Femur (tissue), 1 donor: Measurements from ENCODE around the gene RAPGEF2.

ENCODE experiments used
- DNase-seq: peaks from one replicate; pipeline ENCODE4 v3.0.0-alpha.2; 2017

Gene RAPGEF2

DNA sequence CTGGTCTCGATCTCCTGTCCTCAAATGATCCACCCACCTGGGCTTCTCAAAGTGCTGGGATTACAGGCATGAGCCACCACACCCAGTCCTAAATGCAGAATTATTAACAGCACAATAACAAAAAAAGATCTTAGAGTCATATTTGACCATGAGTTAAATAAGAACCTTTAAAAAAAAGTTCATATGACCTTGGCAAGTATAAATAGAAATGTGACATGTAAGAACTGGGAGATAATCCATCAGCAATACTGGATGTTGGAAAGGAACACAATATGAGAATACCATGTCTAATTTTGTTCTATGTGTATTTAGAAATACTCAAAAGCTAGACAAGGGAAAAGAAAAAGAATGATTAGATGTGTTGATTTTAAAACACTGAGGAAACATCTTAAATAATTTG, 231.6 kb downstream of the RAPGEF2 start:
- no peak for DNase-seq

GRCh38 chr4:159337041-159337440, 234.2 kb downstream of the RAPGEF2 start:
- no peak for DNase-seq

DNA sequence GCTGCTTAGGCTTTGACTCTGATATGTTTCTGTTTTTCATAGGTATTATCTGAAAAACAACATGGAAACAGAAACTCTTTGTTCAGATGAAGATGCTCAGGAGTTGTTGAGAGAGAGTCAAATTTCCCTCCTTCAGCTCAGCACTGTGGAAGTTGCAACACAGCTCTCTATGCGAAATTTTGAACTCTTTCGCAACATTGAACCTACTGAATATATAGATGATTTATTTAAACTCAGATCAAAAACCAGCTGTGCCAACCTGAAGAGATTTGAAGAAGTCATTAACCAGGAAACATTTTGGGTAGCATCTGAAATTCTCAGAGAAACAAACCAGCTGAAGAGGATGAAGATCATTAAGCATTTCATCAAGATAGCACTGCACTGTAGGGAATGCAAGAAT, 238.6 kb downstream of the RAPGEF2 start:
- no peak for DNase-seq

DNA sequence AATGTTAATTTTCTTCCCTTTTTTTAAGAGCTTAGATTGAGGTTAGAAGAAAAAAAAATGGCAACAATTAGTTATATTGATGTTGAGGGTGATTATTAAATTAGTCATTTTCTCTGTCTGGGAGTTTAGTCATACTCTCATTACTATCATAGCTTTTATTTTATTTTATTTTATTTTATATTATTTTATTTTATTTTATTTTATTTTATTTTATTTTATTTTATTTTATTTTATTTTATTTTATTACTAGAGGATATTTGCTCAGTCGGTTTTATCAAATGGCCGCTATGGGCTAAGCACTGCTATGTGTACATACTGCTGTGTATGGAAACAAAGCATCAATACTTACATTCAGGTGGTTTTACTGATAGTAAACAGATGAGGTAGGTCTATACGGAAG, 239.5 kb downstream of the RAPGEF2 start:
- no peak for DNase-seq

- DNase-seq = no peak
Measured at GRCh38 chr4:159343116-159343515, 240.2 kb downstream of the RAPGEF2 start.

DNA sequence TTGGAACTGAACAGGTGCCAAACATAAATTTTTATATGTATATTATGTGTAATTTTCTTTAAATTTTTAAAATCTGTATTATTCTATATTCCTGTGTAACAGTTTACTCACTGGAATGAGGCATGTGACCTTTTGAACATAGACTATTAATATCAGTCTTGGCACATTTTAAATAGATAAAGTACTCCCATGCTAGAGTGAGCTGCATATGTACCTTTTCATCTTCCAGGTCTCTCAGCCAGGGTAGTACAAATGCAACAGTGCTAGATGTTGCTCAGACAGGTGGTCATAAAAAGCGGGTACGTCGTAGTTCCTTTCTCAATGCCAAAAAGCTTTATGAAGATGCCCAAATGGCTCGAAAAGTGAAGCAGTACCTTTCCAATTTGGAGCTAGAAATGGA, 242.0 kb downstream of the RAPGEF2 start:
- no peak for DNase-seq

DNA sequence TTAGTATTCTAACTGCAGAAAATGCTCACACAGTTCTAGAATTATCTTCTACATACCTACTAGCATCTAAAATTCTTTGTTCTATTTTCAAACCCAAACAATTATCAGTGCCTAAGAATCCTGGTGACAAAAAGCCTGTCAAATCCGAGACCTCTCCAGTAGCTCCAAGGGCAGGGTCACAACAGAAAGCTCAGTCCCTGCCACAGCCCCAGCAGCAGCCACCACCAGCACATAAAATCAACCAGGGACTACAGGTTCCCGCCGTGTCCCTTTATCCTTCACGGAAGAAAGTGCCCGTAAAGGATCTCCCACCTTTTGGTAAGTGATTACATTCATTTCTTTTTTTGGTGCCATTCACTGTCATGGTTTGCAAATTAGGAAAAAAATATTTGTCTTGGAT, 243.8 kb downstream of the RAPGEF2 start:
- DNase-seq = no peak

GRCh38 chr4:159347813-159348212, 244.9 kb downstream of the RAPGEF2 start:
- no peak for DNase-seq

DNA sequence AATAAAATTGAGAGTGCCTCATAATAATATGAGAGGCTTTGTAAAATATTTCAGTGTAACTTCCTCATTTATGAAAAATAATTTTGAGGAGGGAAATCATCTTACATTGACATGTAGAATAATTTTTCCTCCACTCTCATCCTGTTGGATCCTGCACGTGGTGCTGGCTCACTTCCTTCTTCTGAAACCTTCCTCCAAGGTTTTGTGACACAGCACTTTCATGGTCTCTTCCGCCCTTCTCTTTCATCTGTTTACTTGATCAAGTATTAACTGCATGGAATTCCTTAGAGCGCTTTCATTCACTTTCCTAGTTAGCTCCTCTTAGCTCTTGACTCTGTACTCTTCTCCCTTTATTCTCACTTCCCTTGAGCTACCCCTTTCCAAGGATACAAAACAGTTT, 246.5 kb downstream of the RAPGEF2 start:
- no peak for DNase-seq

DNA sequence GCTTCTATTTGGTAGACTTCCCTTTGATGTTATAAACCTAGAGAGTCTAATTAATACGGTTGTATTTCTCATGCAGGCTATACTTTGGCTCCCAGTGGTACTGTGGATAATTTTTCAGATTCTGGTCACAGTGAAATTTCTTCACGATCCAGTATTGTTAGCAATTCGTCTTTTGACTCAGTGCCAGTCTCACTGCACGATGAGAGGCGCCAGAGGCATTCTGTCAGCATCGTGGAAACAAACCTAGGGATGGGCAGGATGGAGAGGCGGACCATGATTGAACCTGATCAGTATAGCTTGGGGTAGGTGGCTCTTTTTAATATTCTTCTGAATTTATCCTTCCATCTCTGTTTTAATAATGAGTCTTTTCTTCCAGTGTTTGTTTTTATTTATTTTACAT, 249.7 kb downstream of the RAPGEF2 start:
- DNase-seq = no peak

DNA sequence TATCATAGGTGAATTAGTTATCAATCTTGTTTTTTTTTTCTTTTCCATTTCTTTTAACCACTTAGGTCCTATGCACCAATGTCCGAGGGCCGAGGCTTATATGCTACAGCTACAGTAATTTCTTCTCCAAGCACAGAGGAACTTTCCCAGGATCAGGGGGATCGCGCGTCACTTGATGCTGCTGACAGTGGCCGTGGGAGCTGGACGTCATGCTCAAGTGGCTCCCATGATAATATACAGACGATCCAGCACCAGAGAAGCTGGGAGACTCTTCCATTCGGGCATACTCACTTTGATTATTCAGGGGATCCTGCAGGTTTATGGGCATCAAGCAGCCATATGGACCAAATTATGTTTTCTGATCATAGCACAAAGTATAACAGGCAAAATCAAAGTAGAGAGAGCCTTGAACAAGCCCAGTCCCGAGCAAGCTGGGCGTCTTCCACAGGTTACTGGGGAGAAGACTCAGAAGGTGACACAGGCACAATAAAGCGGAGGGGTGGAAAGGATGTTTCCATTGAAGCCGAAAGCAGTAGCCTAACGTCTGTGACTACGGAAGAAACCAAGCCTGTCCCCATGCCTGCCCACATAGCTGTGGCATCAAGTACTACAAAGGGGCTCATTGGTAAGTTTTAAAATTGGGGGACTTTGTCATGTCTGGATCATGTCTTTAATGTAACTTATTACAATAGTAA, 250.7 kb downstream of the RAPGEF2 start:
- DNase-seq = no peak

- no peak for DNase-seq
Measured at GRCh38 chr4:159355466-159355865, 252.6 kb downstream of the RAPGEF2 start.

DNA sequence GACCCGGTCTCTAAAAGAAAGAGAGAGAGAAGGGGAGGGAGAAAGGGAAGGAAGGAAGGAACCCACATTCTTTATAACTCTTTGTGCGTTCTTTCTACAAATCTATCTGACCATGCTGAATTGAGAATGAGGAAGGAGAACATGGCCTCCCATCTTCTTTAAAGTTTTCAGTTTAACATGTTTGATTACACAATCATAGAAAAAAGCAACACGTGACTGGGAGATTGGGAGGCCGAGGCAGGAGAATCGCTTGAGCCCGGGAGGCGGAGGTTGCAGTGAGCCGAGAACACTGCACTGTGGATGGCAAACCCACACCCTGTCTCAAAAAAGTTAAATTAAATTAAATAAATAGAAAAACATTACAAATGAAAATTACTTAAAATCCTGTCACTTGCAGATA, 254.5 kb downstream of the RAPGEF2 start:
- DNase-seq = no peak

DNA sequence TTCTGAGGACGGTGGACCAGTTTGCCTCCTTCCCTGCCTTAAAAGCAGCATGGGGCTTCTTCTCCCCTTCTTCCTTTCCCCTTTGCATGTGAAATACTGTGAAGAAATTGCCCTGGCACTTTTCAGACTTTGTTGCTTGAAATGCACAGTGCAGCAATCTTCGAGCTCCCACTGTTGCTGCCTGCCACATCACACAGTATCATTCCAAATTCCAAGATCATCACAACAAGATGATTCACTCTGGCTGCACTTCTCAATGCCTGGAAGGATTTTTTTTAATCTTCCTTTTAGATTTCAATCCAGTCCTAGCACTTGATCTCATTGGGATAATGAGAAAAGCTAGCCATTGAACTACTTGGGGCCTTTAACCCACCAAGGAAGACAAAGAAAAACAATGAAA, 255.3 kb downstream of the RAPGEF2 start:
- DNase-seq = no peak

DNA sequence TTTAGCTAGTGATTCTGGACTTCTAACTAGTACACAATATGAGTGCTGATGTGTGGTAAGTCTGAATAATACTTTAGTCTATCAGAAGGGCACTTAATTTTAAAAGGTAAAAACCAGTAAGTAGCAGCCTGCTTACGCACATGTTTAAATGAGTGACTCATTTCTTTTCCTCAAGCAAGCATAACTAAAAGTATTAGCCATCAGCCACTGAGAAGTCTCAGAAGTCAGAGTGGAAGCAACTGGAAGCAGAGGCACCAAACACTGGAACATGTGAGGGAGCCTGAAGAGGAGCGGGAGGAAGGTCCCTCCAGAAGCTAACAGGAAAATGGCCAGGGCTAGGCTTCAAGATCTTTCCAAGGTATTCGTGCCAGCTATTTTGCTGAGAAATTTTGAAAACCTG, 257.7 kb downstream of the RAPGEF2 start:
- DNase-seq = no peak

GRCh38 chr4:159363361-159363760, 260.5 kb downstream of the RAPGEF2 start:
- DNase-seq = no peak

DNA sequence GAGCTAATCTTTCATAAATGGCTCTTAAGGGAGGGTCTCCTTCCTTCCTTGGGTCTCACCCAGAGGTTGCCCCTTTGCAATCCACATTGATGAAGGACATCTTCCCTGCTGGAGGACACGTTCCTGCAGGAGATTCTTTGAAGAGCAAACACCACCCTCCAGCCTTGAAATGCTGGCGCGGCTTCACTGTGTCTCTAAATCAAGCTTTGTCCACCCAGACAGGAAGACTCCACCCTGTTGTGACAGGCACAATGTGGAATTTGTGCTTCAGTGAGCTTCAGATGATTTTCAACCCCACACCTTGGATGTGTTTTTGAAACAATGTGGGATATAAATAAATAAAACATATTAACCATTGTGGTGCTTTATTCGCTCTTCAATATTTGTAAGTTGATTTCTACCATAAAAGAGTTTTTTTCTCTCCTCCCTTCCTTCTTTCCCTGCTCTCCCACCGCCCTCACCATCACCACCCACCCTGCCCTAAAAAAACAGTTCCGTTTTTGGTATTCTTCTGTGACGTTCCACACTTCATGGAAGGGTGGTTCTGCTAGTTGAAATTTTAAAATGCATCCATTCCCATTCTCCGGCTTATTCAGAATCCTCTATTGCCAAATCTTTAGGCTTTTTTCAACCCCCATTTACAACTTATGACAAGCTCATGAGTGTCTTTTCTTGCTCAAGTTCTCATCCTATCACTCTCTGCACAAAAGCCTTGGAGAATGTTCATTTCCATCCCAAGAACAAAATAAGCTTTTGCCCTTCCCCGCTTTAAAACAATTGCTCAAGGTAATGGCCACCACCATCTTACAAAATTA, 264.3 kb downstream of the RAPGEF2 start:
- no peak for DNase-seq

- no peak for DNase-seq
Measured at GRCh38 chr4:159367781-159368080, 264.9 kb downstream of the RAPGEF2 start.

GRCh38 chr4:159368320-159368719, 265.4 kb downstream of the RAPGEF2 start:
- no peak for DNase-seq

DNA sequence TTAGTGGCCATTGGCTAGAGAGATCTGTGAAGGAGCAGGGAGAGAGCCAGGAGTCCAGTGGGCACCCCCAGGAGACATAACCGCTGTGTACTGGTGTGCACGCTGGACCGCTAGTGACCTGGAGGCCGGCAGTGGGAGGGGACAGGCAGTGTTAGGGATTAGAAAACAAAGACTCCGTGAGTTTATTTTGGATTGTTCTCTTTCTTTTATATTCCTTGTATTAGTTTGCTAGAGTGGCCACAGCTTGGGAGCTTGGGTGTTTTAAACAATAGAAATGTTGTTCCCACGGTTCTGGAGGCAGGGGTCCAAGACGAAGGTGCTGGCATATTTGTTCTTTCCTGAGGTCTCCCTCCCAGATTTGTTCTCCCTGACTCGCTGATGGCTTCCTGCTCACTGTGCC, 266.4 kb downstream of the RAPGEF2 start:
- no peak for DNase-seq

DNA sequence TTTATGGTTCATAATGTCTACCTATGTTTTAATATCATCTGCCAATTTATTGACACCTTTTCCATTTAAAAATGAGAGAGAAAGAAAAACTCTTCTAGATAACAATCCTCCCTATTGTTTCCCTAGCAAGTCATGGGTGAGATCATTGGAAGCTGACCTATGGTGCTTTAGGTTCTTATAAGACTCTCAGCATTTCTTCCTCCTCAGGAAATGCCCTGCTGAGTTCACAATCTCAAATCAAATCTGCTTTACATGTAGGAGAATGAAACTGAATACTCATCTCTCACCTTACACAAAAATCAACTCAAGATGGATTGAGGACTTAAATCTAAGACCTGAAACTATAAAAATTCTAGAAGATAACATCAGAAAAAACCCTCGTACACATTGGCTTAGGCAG, 267.4 kb downstream of the RAPGEF2 start:
- DNase-seq = no peak

- DNase-seq = no peak
Measured at GRCh38 chr4:159374749-159375530, 272.1 kb downstream of the RAPGEF2 start.

DNA sequence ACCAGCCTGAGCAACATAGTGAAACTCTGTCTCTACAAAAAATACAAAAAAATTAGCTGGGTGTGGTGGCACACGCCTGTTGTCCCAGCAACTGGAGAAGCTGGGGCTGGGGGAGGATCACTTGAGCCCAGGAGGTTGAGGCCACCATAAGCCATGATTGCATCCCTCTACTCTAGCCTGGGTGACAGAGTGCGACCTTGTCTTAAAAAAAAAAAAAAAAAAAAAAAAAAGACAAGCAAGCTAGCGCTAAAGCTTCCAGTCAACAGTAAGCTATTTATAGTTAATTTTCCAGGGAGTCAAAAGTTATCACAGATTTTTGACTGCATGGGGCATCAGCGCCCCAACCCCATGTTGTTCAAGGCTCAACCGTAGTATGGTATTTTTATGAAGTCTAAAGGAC, 273.4 kb downstream of the RAPGEF2 start:
- DNase-seq = no peak

DNA sequence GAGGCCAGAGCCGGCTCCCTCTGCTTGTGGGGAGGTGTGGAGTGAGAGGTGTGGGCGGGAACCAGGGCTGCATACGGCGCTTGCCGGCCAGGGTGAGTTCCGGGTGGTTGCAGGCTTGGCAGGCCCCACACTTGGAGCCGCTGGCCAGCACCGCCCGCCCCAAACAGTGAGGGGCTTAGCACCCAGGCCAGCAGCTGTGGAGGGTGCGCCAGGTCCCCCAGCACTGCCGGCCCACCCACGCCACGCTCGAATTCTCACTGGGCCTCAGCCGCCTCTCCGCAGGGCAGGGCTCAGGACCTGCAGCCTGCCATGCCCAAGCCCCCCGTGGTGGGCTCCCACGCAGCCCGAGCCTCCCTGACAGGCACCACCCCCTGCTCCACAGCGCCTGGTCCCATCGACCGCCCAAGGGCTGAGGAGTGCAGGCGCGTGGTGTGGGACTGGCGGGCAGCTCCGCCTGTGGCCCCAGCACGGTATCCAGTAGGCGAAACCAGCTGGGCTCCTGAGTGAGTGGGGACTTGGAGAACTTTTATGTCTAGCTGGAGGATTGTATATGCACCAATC, 275.3 kb downstream of the RAPGEF2 start:
- DNase-seq = no peak
